K562 (cell line): ENCODE measurements around the gene PRDX2.

Experiments used
- EGR1 ChIP-seq: fragments of 450-650 bp; conservative IDR thresholded peaks from 2 replicates; pipeline ENCODE4 v1.6.1; 2017; ENCODE audit warnings: mild to moderate bottlenecking
- EP300 ChIP-seq: IDR thresholded peaks from 2 replicates; pipeline ENCODE4 v1.6.1; 2012; ENCODE audit warnings: low read length, improper control_type of control experiment
- FOXA1 ChIP-seq: fragments of 450-650 bp; IDR thresholded peaks from 2 replicates; pipeline ENCODE4 v1.6.1; 2016; ENCODE audit warnings: mild to moderate bottlenecking, borderline replicate concordance
- FOXP1 ChIP-seq: sonication (generic); formaldehyde crosslinking; IDR thresholded peaks from 2 replicates; pipeline ENCODE4 v1.8.0; 2022; ENCODE audit warnings: mild to moderate bottlenecking, missing genetic modification reagents
- JUND ChIP-seq, 2 experiments: IDR thresholded peaks; 2 replicates in 1 of 2; 3 replicates in 1 of 2; pipeline ENCODE4 v1.6.1; 2011; ENCODE audit warnings: borderline replicate concordance in 2 of 2, low read depth in 2 of 2, low read length in 2 of 2, improper control_type of control experiment in 1 of 2, missing biosample characterization in 1 of 2, missing genetic modification characterization in 1 of 2, missing genetic modification reagents in 1 of 2
- NBN ChIP-seq: fragments of 450-650 bp; IDR thresholded peaks from 2 replicates; pipeline ENCODE4 v1.6.1; 2016; ENCODE audit warnings: low read depth, mild to moderate bottlenecking
- NR2C2 ChIP-seq, 2 experiments: fragments of 200-800 bp in 1 of 2; sonication (Bioruptor generic) in 1 of 2; sonication (generic) in 1 of 2; formaldehyde crosslinking in 1 of 2; IDR thresholded peaks; 2 replicates each; pipeline versions ENCODE4 v1.6.1 to v1.8.0; 2016 to 2022; ENCODE audit warnings: mild to moderate bottlenecking in 1 of 2, missing compliant biosample characterization in 1 of 2, missing genetic modification characterization in 1 of 2, missing genetic modification reagents in 1 of 2
- PHB ChIP-seq: fragments of 250-450 bp; sonication (Bioruptor Pico); IDR thresholded peaks from 2 replicates; pipeline ENCODE4 v1.5.0; 2021
- TARDBP ChIP-seq: fragments of 450-650 bp; IDR thresholded peaks from 2 replicates; pipeline ENCODE4 v1.6.1; 2016
- ZNF384 ChIP-seq: IDR thresholded peaks from 2 replicates; pipeline ENCODE4 v1.6.1; 2012; ENCODE audit warnings: low read depth, low read length, improper control_type of control experiment
- ZNF583 ChIP-seq: fragments of 250-450 bp; sonication (Bioruptor Pico); IDR thresholded peaks from 2 replicates; pipeline ENCODE4 v1.4.0; 2020
- TF ChIP-seq, protein P1 (sequence below), 3 experiments: IDR thresholded peaks in 2 of 3; conservative IDR thresholded peaks in 1 of 3; 2 replicates each; pipeline ENCODE4 v1.5.1; 2011 to 2012; ENCODE audit warnings: low read length in 3 of 3, mild to moderate bottlenecking in 3 of 3, control low read depth in 2 of 3, improper control_type of control experiment in 1 of 3, inconsistent platforms in 1 of 3, low read depth in 1 of 3, mixed read lengths in 1 of 3, moderate library complexity in 1 of 3; ENCODE audit not compliant: insufficient read depth in 2 of 3
- TF ChIP-seq, protein P2 (sequence below): fragments of 450-650 bp; formaldehyde crosslinking; IDR thresholded peaks from 2 replicates; pipeline ENCODE4 v1.4.0; 2020; ENCODE audit warnings: mild to moderate bottlenecking, moderate library complexity
- TF ChIP-seq, protein P3 (sequence below): sonication (generic); formaldehyde crosslinking; IDR thresholded peaks from 2 replicates; pipeline ENCODE4 v1.8.1; 2023; ENCODE audit warnings: mild to moderate bottlenecking, missing genetic modification reagents, moderate library complexity

DNA sequence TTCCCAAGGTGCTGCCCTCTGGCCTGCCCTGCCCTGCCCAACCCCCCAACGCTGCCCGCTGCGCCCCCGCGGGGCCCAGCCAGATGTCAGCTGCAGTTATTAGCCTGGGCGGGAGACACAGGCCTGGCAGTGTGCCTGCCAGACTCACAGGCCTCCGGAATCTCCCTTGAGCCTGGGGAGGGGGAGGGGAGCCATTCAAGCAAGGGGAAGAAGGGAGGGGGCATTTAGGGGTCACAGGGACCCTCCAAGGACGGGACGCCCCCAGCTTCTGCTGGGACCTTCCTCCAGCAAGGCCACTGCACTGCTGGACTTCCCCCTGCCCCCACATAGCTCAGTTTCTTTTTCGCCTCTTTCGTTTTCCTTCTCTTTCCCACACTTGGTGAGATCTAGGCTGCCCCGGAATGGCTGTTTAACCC lies 12.9 kb downstream of the PRDX2 start:
- peak; percentile 39; the same call in 1 of the 2 replicates for TF ChIP-seq EP300
- peak; percentile 73 for TF ChIP-seq EGR1
- TF ChIP-seq, protein P1, sequence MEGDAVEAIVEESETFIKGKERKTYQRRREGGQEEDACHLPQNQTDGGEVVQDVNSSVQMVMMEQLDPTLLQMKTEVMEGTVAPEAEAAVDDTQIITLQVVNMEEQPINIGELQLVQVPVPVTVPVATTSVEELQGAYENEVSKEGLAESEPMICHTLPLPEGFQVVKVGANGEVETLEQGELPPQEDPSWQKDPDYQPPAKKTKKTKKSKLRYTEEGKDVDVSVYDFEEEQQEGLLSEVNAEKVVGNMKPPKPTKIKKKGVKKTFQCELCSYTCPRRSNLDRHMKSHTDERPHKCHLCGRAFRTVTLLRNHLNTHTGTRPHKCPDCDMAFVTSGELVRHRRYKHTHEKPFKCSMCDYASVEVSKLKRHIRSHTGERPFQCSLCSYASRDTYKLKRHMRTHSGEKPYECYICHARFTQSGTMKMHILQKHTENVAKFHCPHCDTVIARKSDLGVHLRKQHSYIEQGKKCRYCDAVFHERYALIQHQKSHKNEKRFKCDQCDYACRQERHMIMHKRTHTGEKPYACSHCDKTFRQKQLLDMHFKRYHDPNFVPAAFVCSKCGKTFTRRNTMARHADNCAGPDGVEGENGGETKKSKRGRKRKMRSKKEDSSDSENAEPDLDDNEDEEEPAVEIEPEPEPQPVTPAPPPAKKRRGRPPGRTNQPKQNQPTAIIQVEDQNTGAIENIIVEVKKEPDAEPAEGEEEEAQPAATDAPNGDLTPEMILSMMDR (IDR thresholded peaks at IDR 0.05 in 2 of 3, conservative IDR thresholded peaks at IDR 0.05 in 1 of 3; ENCODE audit: insufficient read depth in 2 of 3, low read depth in 1 of 3, low read length in 3 of 3): no peak
- no peak for TF ChIP-seq NR2C2 (CRISPR knock-in tag; IDR thresholded peaks at IDR 0.05)
- peak; percentile 68 for TF ChIP-seq NR2C2 (tag; IDR thresholded peaks at IDR 0.05)
- TF ChIP-seq ZNF384: no peak
- TF ChIP-seq FOXA1: no peak
- TF ChIP-seq JUND (IDR thresholded peaks at IDR 0.05; ENCODE audit: borderline replicate concordance, low read depth, low read length): peak; percentile 18; the same call in 1 of the 2 replicates
- no peak; the same call in 2 of the 3 replicates for TF ChIP-seq JUND (tag; IDR thresholded peaks at IDR 0.05; ENCODE audit: borderline replicate concordance, low read depth, low read length)
- TF ChIP-seq, protein P2, sequence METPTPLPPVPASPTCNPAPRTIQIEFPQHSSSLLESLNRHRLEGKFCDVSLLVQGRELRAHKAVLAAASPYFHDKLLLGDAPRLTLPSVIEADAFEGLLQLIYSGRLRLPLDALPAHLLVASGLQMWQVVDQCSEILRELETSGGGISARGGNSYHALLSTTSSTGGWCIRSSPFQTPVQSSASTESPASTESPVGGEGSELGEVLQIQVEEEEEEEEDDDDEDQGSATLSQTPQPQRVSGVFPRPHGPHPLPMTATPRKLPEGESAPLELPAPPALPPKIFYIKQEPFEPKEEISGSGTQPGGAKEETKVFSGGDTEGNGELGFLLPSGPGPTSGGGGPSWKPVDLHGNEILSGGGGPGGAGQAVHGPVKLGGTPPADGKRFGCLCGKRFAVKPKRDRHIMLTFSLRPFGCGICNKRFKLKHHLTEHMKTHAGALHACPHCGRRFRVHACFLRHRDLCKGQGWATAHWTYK (CRISPR knock-in tag): no peak; the same call in 1 of the 2 replicates
- no peak for TF ChIP-seq ZNF583 (CRISPR knock-in tag)
- no peak for TF ChIP-seq PHB (CRISPR knock-in tag)
- no peak for TF ChIP-seq TARDBP
- no peak for TF ChIP-seq FOXP1
- no peak for TF ChIP-seq NBN
- TF ChIP-seq, protein P3, sequence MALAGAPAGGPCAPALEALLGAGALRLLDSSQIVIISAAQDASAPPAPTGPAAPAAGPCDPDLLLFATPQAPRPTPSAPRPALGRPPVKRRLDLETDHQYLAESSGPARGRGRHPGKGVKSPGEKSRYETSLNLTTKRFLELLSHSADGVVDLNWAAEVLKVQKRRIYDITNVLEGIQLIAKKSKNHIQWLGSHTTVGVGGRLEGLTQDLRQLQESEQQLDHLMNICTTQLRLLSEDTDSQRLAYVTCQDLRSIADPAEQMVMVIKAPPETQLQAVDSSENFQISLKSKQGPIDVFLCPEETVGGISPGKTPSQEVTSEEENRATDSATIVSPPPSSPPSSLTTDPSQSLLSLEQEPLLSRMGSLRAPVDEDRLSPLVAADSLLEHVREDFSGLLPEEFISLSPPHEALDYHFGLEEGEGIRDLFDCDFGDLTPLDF (CRISPR knock-in tag): no peak
